Astrocyte of the cerebellum (primary cell): ENCODE results near the gene FMR1.

Experiments used
- DNase-seq: peaks from one replicate; pipeline ENCODE4 v3.0.0-alpha.2; 2011; ENCODE audit warnings: low read depth
- H3K4me3 ChIP-seq: 2 replicates; pipeline ENCODE4 v1.5.1; 2011; ENCODE audit warnings: mild to moderate bottlenecking, low read depth, low read length, moderate library complexity
- CTCF ChIP-seq: IDR thresholded peaks from 2 replicates; pipeline ENCODE4 v1.5.1; 2012; ENCODE audit warnings: low read length, low read depth, moderate library complexity, mild to moderate bottlenecking; ENCODE audit errors: missing control alignments
- in situ Hi-C: cut with HindIII; loops from 2 replicates; pipeline ENCODE4 v1.10.0; 2017; ENCODE audit warnings: low sequenced_read_pairs

FMR1 gene

DNA sequence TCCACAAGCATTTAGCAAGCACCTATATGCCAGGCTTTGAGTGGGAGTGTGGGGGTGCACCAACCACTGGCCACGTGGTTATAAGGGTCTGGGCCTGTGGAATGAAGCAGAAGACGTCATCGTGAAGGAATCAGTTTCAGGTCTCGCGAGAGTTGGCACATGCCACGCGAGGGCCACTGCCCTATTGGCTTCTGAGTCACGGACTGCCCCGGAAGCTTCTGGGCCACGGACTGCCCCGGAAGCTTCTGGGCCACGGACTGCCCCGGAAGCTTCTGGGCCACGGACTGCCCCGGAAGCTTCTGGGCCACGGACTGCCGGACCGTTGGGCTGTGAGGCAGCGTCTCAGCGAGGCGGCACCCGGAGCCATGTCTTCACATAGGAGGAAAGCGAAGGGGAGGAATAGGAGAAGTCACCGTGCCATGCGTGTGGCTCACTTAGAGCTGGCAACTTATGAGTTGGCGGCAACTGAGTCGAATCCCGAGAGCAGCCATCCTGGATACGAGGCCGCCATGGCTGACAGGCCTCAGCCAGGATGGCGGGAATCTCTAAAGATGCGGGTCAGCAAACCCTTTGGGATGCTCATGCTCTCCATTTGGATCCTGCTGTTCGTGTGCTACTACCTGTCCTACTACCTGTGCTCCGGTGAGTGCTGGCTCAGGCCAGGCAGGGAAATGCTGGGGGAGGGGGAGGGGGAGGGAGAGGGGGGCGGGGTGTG, 69.5 kb downstream of the FMR1 start, which contains the start of gene FMR1NB:
FMR1NB (plus strand) TSS at position 300 of the 715 bp plus-strand sequence; CDS start at position 366, 66 bp downstream.
- H3K4me3 ChIP-seq, result no peak within 1 kb of the TSS
- DNase-seq, result no peak
- TF ChIP-seq CTCF, result no peak
- in situ Hi-C loops, result no loop called here
